Measurements from ENCODE around the gene RBM47.
A peak's percentile ranks its signal among the peaks of the same experiment; 100 is the strongest.

Gene RBM47

GRCh38 chr4:40586729-40587128, 42.9 kb downstream of the RBM47 start:
- peak; percentile 76 to 85 (median 84) for DNase-seq

GRCh38 chr4:40586034-40586433, 43.6 kb downstream of the RBM47 start:
- no peak for DNase-seq

- DNase-seq = no peak
Measured at GRCh38 chr4:40585201-40585799, 44.4 kb downstream of the RBM47 start.

GRCh38 chr4:40584517-40585141, 45.0 kb downstream of the RBM47 start:
- DNase-seq = no peak

GRCh38 chr4:40583850-40584439, 45.7 kb downstream of the RBM47 start:
- DNase-seq = no peak

- no peak for DNase-seq
Measured at GRCh38 chr4:40582413-40582812, 47.3 kb downstream of the RBM47 start.

- no peak for DNase-seq
Measured at GRCh38 chr4:40581254-40582140, 48.2 kb downstream of the RBM47 start.

GRCh38 chr4:40579983-40580382, 49.7 kb downstream of the RBM47 start:
- no peak for DNase-seq

GRCh38 chr4:40577588-40578253, 51.9 kb downstream of the RBM47 start:
- no peak for DNase-seq

- DNase-seq = peak; percentile 96 to 100 (median 98)
Measured at GRCh38 chr4:40576651-40577480, 52.8 kb downstream of the RBM47 start.

- peak in 3 of 4 experiments; percentile 57 to 64 (median 58) for DNase-seq
Measured at GRCh38 chr4:40575846-40576245, 53.8 kb downstream of the RBM47 start.

- peak; percentile 82 to 94 (median 89) for DNase-seq
Measured at GRCh38 chr4:40573593-40574311, 55.9 kb downstream of the RBM47 start.

GRCh38 chr4:40572692-40573310, 56.9 kb downstream of the RBM47 start:
- peak in 2 of 4 experiments; percentile 28 to 39 for DNase-seq

GRCh38 chr4:40571208-40571607, 58.5 kb downstream of the RBM47 start:
- no peak for DNase-seq

GRCh38 chr4:40570348-40571077, 59.2 kb downstream of the RBM47 start:
- DNase-seq = no peak

GRCh38 chr4:40564815-40565483, 64.7 kb downstream of the RBM47 start:
- no peak for DNase-seq

- peak; percentile 81 to 90 (median 83) for DNase-seq
Measured at GRCh38 chr4:40564004-40564403, 65.7 kb downstream of the RBM47 start.

GRCh38 chr4:40563401-40563800, 66.3 kb downstream of the RBM47 start:
- DNase-seq = peak; percentile 71 to 90 (median 82)

GRCh38 chr4:40562681-40563080, 67.0 kb downstream of the RBM47 start:
- no peak for DNase-seq
